Neural progenitor cell (in vitro differentiated cells): ENCODE data around the gene KRT9. TPM values are rescaled to one million over a fixed set of nuclear protein-coding genes. Genes with fewer than 3 reads are reported as not detected.
"Not testable (repeated sequence)": the region's sequence is repeated elsewhere in the genome, so short reads cannot be mapped to it uniquely, and the experiment has no call there.

Experiments used
- DNase-seq: peaks from one replicate; pipeline ENCODE4 v3.0.0-alpha.2; 2016; ENCODE audit warnings: low spot score
- H2AFZ ChIP-seq: fragments of 200-600 bp; sonication (generic); replicated peaks from 2 replicates; pipeline ENCODE4 v1.6.1; 2016; ENCODE audit warnings: antibody characterized with exemption
- H3F3A ChIP-seq: fragments of 200-600 bp; sonication (generic); 2 replicates; pipeline ENCODE4 v1.6.1; 2016; ENCODE audit warnings: antibody characterized with exemption, low read depth
- H3K27ac ChIP-seq: fragments of 200-600 bp; sonication (generic); 2 replicates; pipeline ENCODE4 v1.5.1; 2016; ENCODE audit warnings: mild to moderate bottlenecking
- H3K27me3 ChIP-seq: fragments of 200-600 bp; sonication (generic); 2 replicates; pipeline ENCODE4 v1.6.1; 2016; ENCODE audit warnings: mild to moderate bottlenecking, moderate library complexity
- H3K36me3 ChIP-seq: fragments of 200-600 bp; sonication (generic); 2 replicates; pipeline ENCODE4 v1.5.1; 2016
- H3K4me1 ChIP-seq: fragments of 200-600 bp; sonication (generic); 2 replicates; pipeline ENCODE4 v1.6.1; 2016; ENCODE audit warnings: mixed run types
- H3K4me2 ChIP-seq: fragments of 200-600 bp; sonication (generic); 2 replicates; pipeline ENCODE4 v1.6.1; 2016
- H3K4me3 ChIP-seq: fragments of 200-600 bp; sonication (generic); 2 replicates; pipeline ENCODE4 v1.5.1; 2016
- H3K79me2 ChIP-seq: fragments of 200-600 bp; sonication (generic); 2 replicates; pipeline ENCODE4 v1.6.1; 2016; ENCODE audit warnings: low read depth
- H3K9ac ChIP-seq: fragments of 200-600 bp; sonication (generic); 2 replicates; pipeline ENCODE4 v1.6.1; 2016
- H3K9me3 ChIP-seq: fragments of 200-600 bp; sonication (generic); 2 replicates; pipeline ENCODE4 v1.5.1; 2016; ENCODE audit warnings: low read depth
- H4K20me1 ChIP-seq: fragments of 200-600 bp; sonication (generic); 2 replicates; pipeline ENCODE4 v1.6.1; 2016; ENCODE audit warnings: low read depth
- H3K27ac Mint-ChIP-seq: 3 replicates; pipeline ENCODE4 v1.8.0; 2021; ENCODE audit warnings: mixed read lengths
- H3K27me3 Mint-ChIP-seq: 2 replicates; pipeline ENCODE4 v1.8.0; 2022; ENCODE audit warnings: low read depth, mild to moderate bottlenecking, inconsistent platforms, moderate library complexity, mixed read lengths; ENCODE audit not compliant: insufficient read depth
- H3K36me3 Mint-ChIP-seq: 3 replicates; pipeline ENCODE4 v1.8.0; 2021; ENCODE audit warnings: mixed read lengths
- H3K4me1 Mint-ChIP-seq: 3 replicates; pipeline ENCODE4 v1.8.0; 2021; ENCODE audit warnings: mixed read lengths
- H3K4me3 Mint-ChIP-seq: 3 replicates; pipeline ENCODE4 v1.8.0; 2021; ENCODE audit warnings: mild to moderate bottlenecking, moderate library complexity, mixed read lengths
- H3K9me3 Mint-ChIP-seq: 3 replicates; pipeline ENCODE4 v1.8.0; 2020; ENCODE audit warnings: mixed read lengths
- CTCF ChIP-seq: fragments of 200-600 bp; sonication (generic); IDR thresholded peaks from 2 replicates; pipeline ENCODE4 v1.5.1; 2017; ENCODE audit warnings: antibody characterized with exemption, mild to moderate bottlenecking
- EZH2 ChIP-seq: fragments of 200-600 bp; sonication (generic); IDR thresholded peaks from 2 replicates; pipeline ENCODE4 v1.6.1; 2017; ENCODE audit warnings: antibody characterized with exemption, mild to moderate bottlenecking, moderate library complexity
- EZH2phosphoT487 ChIP-seq: fragments of 200-600 bp; sonication (generic); IDR thresholded peaks from 2 replicates; pipeline ENCODE4 v1.6.1; 2017; ENCODE audit warnings: antibody characterized with exemption
- total RNA-seq: library from RNA; depleted of rRNA; stranded (reverse); fragments of >200 nt; gene quantifications from 2 replicates; pipeline ENCODE4 v1.2.3, GENCODE V29; 2015; ENCODE audit warnings: low replicate concordance

The KRT9 gene
- total RNA-seq, 1 donor from 2014 or later, result not detected

- Histone ChIP-seq H3K9ac (no peak overlapping the region), H3F3A (no peaks in the 10 kb centered on the region), H3K36me3 (no peaks in the 10 kb centered on the region), H3K4me1 (no peaks in the 10 kb centered on the region), H3K4me3 (no peak overlapping the region), H3K27ac (no peak overlapping the region), H3K79me2 (no peaks in the 10 kb centered on the region), H3K9me3 (no peaks in the 10 kb centered on the region), H4K20me1 (no peaks in the 10 kb centered on the region), H2AFZ (no peak overlapping the region), H3K27me3 (no peaks in the 10 kb centered on the region), H3K4me2 (no peak overlapping the region)
- DNase-seq, result no peak
- Mint-ChIP-seq H3K27ac (no peak overlapping the region), H3K9me3 (no peaks in the 10 kb centered on the region), H3K27me3 (peaks cover 9% of the 10 kb centered on the region), H3K4me1 (peaks cover 21% of the 10 kb centered on the region), H3K36me3 (no peaks in the 10 kb centered on the region), H3K4me3 (no peak overlapping the region)
- TF ChIP-seq CTCF, result no peak
- no peak for TF ChIP-seq EZH2phosphoT487
Measured at GRCh38 chr17:41617136-41617535, 45.3 kb upstream of the KRT9 start.

- DNase-seq, result peak; percentile 41
Measured at GRCh38 chr17:41616486-41616885, 44.6 kb upstream of the KRT9 start.

GRCh38 chr17:41615454-41615853, 43.6 kb upstream of the KRT9 start:
- Histone ChIP-seq H3K4me3 (no peak overlapping the region), H3K4me1 (no peaks in the 10 kb centered on the region), H4K20me1 (no peaks in the 10 kb centered on the region), H3K27me3 (no peaks in the 10 kb centered on the region), H3K36me3 (no peaks in the 10 kb centered on the region), H3K9ac (no peak overlapping the region), H2AFZ (no peak overlapping the region), H3K79me2 (no peaks in the 10 kb centered on the region), H3K4me2 (no peak overlapping the region), H3K9me3 (no peaks in the 10 kb centered on the region), H3F3A (no peaks in the 10 kb centered on the region), H3K27ac (no peak overlapping the region)
- Mint-ChIP-seq H3K36me3 (no peaks in the 10 kb centered on the region), H3K27ac (no peak overlapping the region), H3K4me3 (no peak overlapping the region), H3K9me3 (no peaks in the 10 kb centered on the region), H3K27me3 (peaks cover 9% of the 10 kb centered on the region), H3K4me1 (peaks cover 16% of the 10 kb centered on the region)
- TF ChIP-seq EZH2 (no peak), CTCF (no peak), EZH2phosphoT487 (no peak)
- peak; percentile 34 for DNase-seq

More at GRCh38 chr17:41616486-41616885, 44.6 kb upstream of the KRT9 start:
- not testable (repeated sequence) for H3K79me2 ChIP-seq, H3K27ac Mint-ChIP-seq, H3K4me1 ChIP-seq, H3K27ac ChIP-seq, H3F3A ChIP-seq, H3K4me3 ChIP-seq, H3K36me3 ChIP-seq, H3K27me3 ChIP-seq, H4K20me1 ChIP-seq, H3K9me3 Mint-ChIP-seq, H2AFZ ChIP-seq, H3K4me2 ChIP-seq, H3K36me3 Mint-ChIP-seq, H3K4me3 Mint-ChIP-seq, H3K27me3 Mint-ChIP-seq, H3K9ac ChIP-seq, H3K9me3 ChIP-seq
- H3K4me1 Mint-ChIP-seq, result peaks cover 21% of the 10 kb centered on the region

GRCh38 chr17:41614767-41615166, 42.9 kb upstream of the KRT9 start:
- H3K79me2 ChIP-seq, H3K9me3 Mint-ChIP-seq, H3K9ac ChIP-seq, H3K27me3 ChIP-seq, H3K4me2 ChIP-seq, H3K4me1 ChIP-seq, H3K27ac Mint-ChIP-seq, H3K9me3 ChIP-seq, H3K27me3 Mint-ChIP-seq, H3K4me3 ChIP-seq, H4K20me1 ChIP-seq, H3K36me3 ChIP-seq, H2AFZ ChIP-seq, H3K36me3 Mint-ChIP-seq, DNase-seq, H3F3A ChIP-seq, H3K4me3 Mint-ChIP-seq, H3K27ac ChIP-seq: not testable (repeated sequence)
- peaks cover 14% of the 10 kb centered on the region for H3K4me1 Mint-ChIP-seq
